RWPE2 (cell line): ENCODE data around the gene FAM114A1.

Experiments used
- ATAC-seq: fragments of 200-7000 bp; cut with Tn5 transposase; 3 replicates; pipeline ENCODE4 v1.9.1; 2021; ENCODE audit warnings: low read depth
- DNase-seq: peaks from one replicate; pipeline ENCODE4 v3.0.0-alpha.2; 2020; ENCODE audit warnings: low spot score
- H3K27ac ChIP-seq: fragments of 450-650 bp; 2 replicates; pipeline ENCODE4 v1.5.1; 2017; ENCODE audit warnings: mild to moderate bottlenecking; ENCODE audit not compliant: poor library complexity, severe bottlenecking
- H3K27me3 ChIP-seq: fragments of 250-450 bp; sonication (Bioruptor Pico); 2 replicates; pipeline ENCODE4 v1.5.1; 2021; ENCODE audit warnings: mild to moderate bottlenecking, moderate library complexity; ENCODE audit not compliant: insufficient read depth, poor library complexity, severe bottlenecking
- H3K36me3 ChIP-seq: fragments of 250-450 bp; sonication (Bioruptor Pico); 2 replicates; pipeline ENCODE4 v1.5.1; 2020; ENCODE audit warnings: low read depth, mild to moderate bottlenecking, moderate library complexity
- H3K4me1 ChIP-seq: fragments of 250-450 bp; sonication (Bioruptor Pico); 2 replicates; pipeline ENCODE4 v1.5.1; 2021; ENCODE audit warnings: mild to moderate bottlenecking, moderate library complexity; ENCODE audit not compliant: insufficient read depth, poor library complexity, severe bottlenecking
- H3K4me3 ChIP-seq: fragments of 250-450 bp; sonication (Bioruptor Pico); 2 replicates; pipeline ENCODE4 v1.5.1; 2021; ENCODE audit warnings: mild to moderate bottlenecking, moderate library complexity; ENCODE audit not compliant: severe bottlenecking
- H3K9me3 ChIP-seq: fragments of 250-450 bp; sonication (Bioruptor Pico); 2 replicates; pipeline ENCODE4 v1.5.1; 2021; ENCODE audit warnings: mild to moderate bottlenecking, moderate library complexity; ENCODE audit not compliant: severe bottlenecking
- CTCF ChIP-seq: fragments of 450-650 bp; IDR thresholded peaks from one replicate; pipeline ENCODE4 v1.5.1; 2017; ENCODE audit warnings: mild to moderate bottlenecking, moderate library complexity; ENCODE audit not compliant: poor library complexity, severe bottlenecking

The FAM114A1 gene

GRCh38 chr4:38904682-38905081, 37.1 kb downstream of the FAM114A1 start:
- no peak overlapping the region for H3K4me3 ChIP-seq
- no peak for DNase-seq
- H3K4me1 ChIP-seq: no peaks in the 10 kb centered on the region
- ATAC-seq: no peak
- H3K36me3 ChIP-seq: peaks cover 78% of the 10 kb centered on the region
- no peaks in the 10 kb centered on the region for H3K9me3 ChIP-seq
- no peaks in the 10 kb centered on the region for H3K27me3 ChIP-seq
- H3K27ac ChIP-seq: no peak overlapping the region
- TF ChIP-seq CTCF: no peak

DNA sequence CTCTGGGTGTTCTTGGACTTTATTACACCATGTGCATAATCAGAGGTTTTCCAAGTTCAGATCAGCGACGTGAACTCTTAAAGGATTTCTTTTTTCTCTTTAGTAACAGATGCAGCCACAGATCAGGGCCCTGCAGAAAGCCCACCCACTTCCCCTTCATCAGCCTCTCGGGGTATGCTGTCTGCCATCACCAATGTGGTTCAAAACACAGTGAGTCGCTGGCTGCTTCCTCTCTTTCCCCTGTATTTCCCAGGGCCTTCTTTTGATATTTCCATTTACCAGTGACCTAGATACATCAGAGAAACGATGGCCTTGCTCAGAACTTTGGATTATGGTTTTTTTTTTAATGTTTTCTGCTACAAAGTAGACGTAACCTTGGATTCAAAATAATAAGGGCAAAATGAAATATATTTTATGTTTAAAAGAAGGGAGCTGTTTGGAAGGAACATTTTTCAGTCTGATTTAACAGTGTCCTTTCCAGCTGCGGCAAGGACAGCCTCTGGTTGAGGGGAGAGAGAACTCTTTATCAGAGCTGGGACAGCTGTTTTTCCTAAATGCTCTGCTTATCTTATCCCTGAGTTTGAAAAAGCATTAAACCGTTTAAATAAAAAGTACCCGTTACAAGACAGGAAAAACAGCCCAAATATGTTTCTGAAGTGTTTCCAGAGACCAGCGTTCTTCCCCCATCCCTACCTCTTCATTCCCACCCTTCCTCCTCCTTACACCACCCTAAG, 38.2 kb downstream of the FAM114A1 start:
- Histone ChIP-seq H3K4me3 (no peak overlapping the region), H3K36me3 (peaks cover 79% of the 10 kb centered on the region), H3K27me3 (no peaks in the 10 kb centered on the region), H3K4me1 (no peaks in the 10 kb centered on the region), H3K9me3 (no peaks in the 10 kb centered on the region), H3K27ac (no peak overlapping the region)
- no peak for TF ChIP-seq CTCF
- ATAC-seq: no peak
- no peak for DNase-seq

- ATAC-seq (no peak), DNase-seq (no peak)
- Histone ChIP-seq H3K36me3 (peaks cover 67% of the 10 kb centered on the region), H3K27me3 (no peaks in the 10 kb centered on the region), H3K4me3 (no peak overlapping the region), H3K27ac (no peak overlapping the region), H3K4me1 (no peaks in the 10 kb centered on the region), H3K9me3 (no peaks in the 10 kb centered on the region)
- no peak for TF ChIP-seq CTCF
Measured at GRCh38 chr4:38907696-38908270, 40.2 kb downstream of the FAM114A1 start.

GRCh38 chr4:38909015-38909414, 41.4 kb downstream of the FAM114A1 start:
- Histone ChIP-seq H3K4me3 (no peak overlapping the region), H3K27me3 (no peaks in the 10 kb centered on the region), H3K4me1 (no peaks in the 10 kb centered on the region), H3K9me3 (no peaks in the 10 kb centered on the region), H3K27ac (no peak overlapping the region), H3K36me3 (peaks cover 66% of the 10 kb centered on the region)
- no peak for TF ChIP-seq CTCF
- DNase-seq (no peak), ATAC-seq (no peak)

DNA sequence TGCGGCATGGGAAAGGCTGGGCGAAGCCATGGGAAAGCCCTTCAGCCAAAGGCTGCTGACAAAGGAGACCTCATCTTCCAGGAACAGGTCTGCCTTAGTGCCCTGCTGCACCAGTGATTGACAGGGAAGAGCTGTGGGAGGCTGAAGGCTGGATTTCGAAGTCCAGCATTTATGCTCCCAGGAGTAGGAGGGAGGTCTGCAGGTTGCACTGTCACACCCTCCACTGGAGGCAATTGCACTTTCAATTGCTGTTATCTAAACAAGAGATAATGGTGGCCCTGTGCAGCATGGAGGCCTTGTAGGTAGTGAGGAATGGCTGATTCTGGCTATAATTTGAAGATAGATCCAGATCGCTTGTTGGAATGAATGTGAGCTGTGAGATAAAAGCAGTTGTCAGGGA, 43.7 kb downstream of the FAM114A1 start:
- DNase-seq: no peak
- no peak for TF ChIP-seq CTCF
- no peaks in the 10 kb centered on the region for H3K27me3 ChIP-seq
- no peak overlapping the region for H3K27ac ChIP-seq
- ATAC-seq: no peak
- no peak overlapping the region for H3K4me3 ChIP-seq
- no peaks in the 10 kb centered on the region for H3K4me1 ChIP-seq
- H3K9me3 ChIP-seq: no peaks in the 10 kb centered on the region
- peaks cover 69% of the 10 kb centered on the region for H3K36me3 ChIP-seq
